GM12878 (cell line): ENCODE results near the gene MAOA. TPM values are rescaled to one million over a fixed set of nuclear protein-coding genes. Genes with fewer than 3 reads are reported as not detected.

Source experiments
- ATAC-seq: fragments of 200-7000 bp; cut with Tn5 transposase; 3 replicates; pipeline ENCODE4 v1.9.1; 2020; ENCODE audit warnings: mild to moderate bottlenecking, moderate library complexity
- BruUV-seq: library from RNA; stranded (reverse); fragments of 400-500 nt; replicated peaks from 2 replicates; lab custom pipeline; 2021; lab: Mats Ljungman, UMichigan
- CTCF ChIA-PET: fragments of 300-600 bp; sonication (Branson Sonifier 250); formaldehyde crosslinking; extraction: SDS; loops from one replicate; lab custom pipeline; 2021; ENCODE audit warnings: inconsistent platforms; lab: Yijun Ruan, JAX
- POLR2A ChIA-PET: fragments of 350-600 bp; formaldehyde crosslinking; extraction: SDS; loops from one replicate; lab custom pipeline; 2021; ENCODE audit warnings: inconsistent platforms; lab: Charles Lee
- RAD21 ChIA-PET: fragments of 300-600 bp; sonication (Branson Sonifier 250); formaldehyde crosslinking; loops from one replicate; lab custom pipeline; 2023; ENCODE audit warnings: antibody characterized with exemption; ENCODE audit not compliant: unreplicated experiment; lab: Charles Lee
- SMC1A ChIA-PET: fragments of 300-600 bp; sonication (Branson Sonifier 250); formaldehyde crosslinking; loops from one replicate; lab custom pipeline; 2023; ENCODE audit not compliant: unreplicated experiment, uncharacterized antibody; lab: Charles Lee
- DNase-seq: peaks from one replicate; pipeline ENCODE4 v3.0.0-alpha.2; 2011; ENCODE audit warnings: low read depth, low spot score
- FAIRE-seq: peaks from 3 replicates; lab custom pipeline; 2011; peaks lifted over from hg19 to GRCh38; lab: Jason Lieb, UNC
- H2AFZ ChIP-seq: 2 replicates; pipeline ENCODE4 v1.6.0; 2011; ENCODE audit warnings: low read depth, low read length, control low read depth; ENCODE audit not compliant: control insufficient read depth
- H3K27ac ChIP-seq: 2 replicates; pipeline ENCODE4 v1.5.1; 2011; ENCODE audit warnings: control low read depth; ENCODE audit not compliant: control insufficient read depth, insufficient read depth
- H3K27me3 ChIP-seq, 2 experiments: replicated peaks in 1 of 2; 2 replicates each; pipeline versions ENCODE4 v1.6.0 to v1.6.1; 2011; ENCODE audit warnings: low read length in 1 of 2; ENCODE audit not compliant: control insufficient read depth in 2 of 2, insufficient read depth in 2 of 2
- H3K36me3 ChIP-seq, 2 experiments: 2 replicates each; pipeline ENCODE4 v1.5.1; 2011; ENCODE audit warnings: low read length in 1 of 2; ENCODE audit not compliant: control insufficient read depth in 2 of 2, insufficient read depth in 2 of 2
- H3K4me1 ChIP-seq: 2 replicates; pipeline ENCODE4 v1.6.1; 2011; ENCODE audit warnings: mild to moderate bottlenecking, low read length, moderate library complexity, mixed read lengths; ENCODE audit not compliant: control insufficient read depth, insufficient read depth
- H3K4me2 ChIP-seq: 2 replicates; pipeline ENCODE4 v1.6.0; 2011; ENCODE audit warnings: control low read depth; ENCODE audit not compliant: control insufficient read depth, insufficient read depth
- H3K4me3 ChIP-seq: fragments of 200-600 bp; sonication (generic); 2 replicates; pipeline ENCODE4 v1.5.1; 2016
- H3K79me2 ChIP-seq: 2 replicates; pipeline ENCODE4 v1.6.0; 2011; ENCODE audit warnings: low read length; ENCODE audit not compliant: control insufficient read depth, insufficient read depth
- H3K9ac ChIP-seq: 2 replicates; pipeline ENCODE4 v1.8.0; 2011; ENCODE audit warnings: low read length, control low read depth, mixed read lengths; ENCODE audit not compliant: control insufficient read depth, insufficient read depth
- H3K9me3 ChIP-seq: replicated peaks from 3 replicates; pipeline ENCODE4 v1.5.1; 2011; ENCODE audit warnings: mild to moderate bottlenecking, low read length; ENCODE audit not compliant: control insufficient read depth, insufficient read depth
- H4K20me1 ChIP-seq: 2 replicates; pipeline ENCODE4 v1.6.0; 2011; ENCODE audit not compliant: control insufficient read depth, insufficient read depth
- ESRRA ChIP-seq: IDR thresholded peaks from 2 replicates; pipeline ENCODE4 v1.6.1; 2012; ENCODE audit warnings: mild to moderate bottlenecking, low read length, improper control_type of control experiment
- IRF4 ChIP-seq: IDR thresholded peaks from 2 replicates; pipeline ENCODE4 v1.6.1; 2011; ENCODE audit warnings: low read depth, low read length
- JUNB ChIP-seq: IDR thresholded peaks from 2 replicates; pipeline ENCODE4 v1.6.1; 2016; ENCODE audit warnings: antibody characterized with exemption, mild to moderate bottlenecking
- MTA3 ChIP-seq: IDR thresholded peaks from 2 replicates; pipeline ENCODE4 v1.6.1; 2012; ENCODE audit warnings: low read length, inconsistent platforms, borderline replicate concordance
- NBN ChIP-seq: fragments of 450-650 bp; IDR thresholded peaks from 2 replicates; pipeline ENCODE4 v1.6.1; 2016
- NRF1 ChIP-seq: conservative IDR thresholded peaks from 2 replicates; pipeline ENCODE4 v1.6.1; 2011; ENCODE audit warnings: mild to moderate bottlenecking, low read depth, low read length, improper control_type of control experiment
- SMAD1 ChIP-seq: fragments of 450-650 bp; IDR thresholded peaks from 2 replicates; pipeline ENCODE4 v1.6.1; 2018; ENCODE audit warnings: mild to moderate bottlenecking, low read depth; ENCODE audit not compliant: partially characterized antibody
- STAT1 ChIP-seq: fragments of 450-650 bp; conservative IDR thresholded peaks from 2 replicates; pipeline ENCODE4 v1.6.1; 2014; ENCODE audit warnings: antibody characterized with exemption, mild to moderate bottlenecking
- WGBS: methylation state at CpG from one replicate; pipeline ENCODE4 v1.1.6; 2016; ENCODE audit warnings: low lambda C conversion rate; ENCODE audit not compliant: insufficient replicate concordance, insufficient coverage; ENCODE audit errors: missing lambda C conversion rate; 5-methylcytosine and 5-hydroxymethylcytosine counted together
- in situ Hi-C: fragments of 300-500 bp; cut with MboI; formaldehyde crosslinking; loops from 9 replicates; pipeline ENCODE4 v1.14.3; 2018; ENCODE audit warnings: mixed read lengths
- intact Hi-C: fragments of 100-400 bp; cut with micrococcal nuclease; formaldehyde crosslinking; loops from one replicate; pipeline ENCODE4 v1.14.2; 2022; ENCODE audit not compliant: unreplicated experiment
- polyA plus RNA-seq, 11 experiments: library from polyadenylated mRNA; depleted of rRNA in 4 of 11; unstranded in 6 of 11; stranded (reverse) in 5 of 11; fragments of >200 nt; fragmentation: Nextera tagmentation in 4 of 11; fragmentation: Illumina TruSeq in 1 of 11; extraction: Ambion mirVana in 4 of 11; extraction: Trizol in 1 of 11; gene quantifications; 1 replicate in 1 of 11; 2 replicates in 10 of 11; pipeline versions ENCODE4 v1.2.1 to v1.2.3, GENCODE V29; 2011 to 2016; ENCODE audit warnings: inconsistent platforms in 2 of 11, missing spikeins in 2 of 11, low read depth in 1 of 11
- total RNA-seq, 4 experiments: library from RNA; depleted of rRNA in 3 of 4; stranded (reverse); fragments of >200 nt in 3 of 4; fragmentation: Illumina TruSeq in 1 of 4; extraction: Trizol in 1 of 4; gene quantifications; 2 replicates each; pipeline versions ENCODE4 v1.2.1 to v1.2.3, GENCODE V29; 2013 to 2021
- TF ChIP-seq, protein P1 (sequence below): IDR thresholded peaks from 2 replicates; pipeline ENCODE4 v1.6.1; 2012; ENCODE audit warnings: low read depth, low read length, improper control_type of control experiment
- TF ChIP-seq, protein P2 (sequence below), 3 experiments: IDR thresholded peaks in 2 of 3; conservative IDR thresholded peaks in 1 of 3; 2 replicates each; pipeline ENCODE4 v1.5.1; 2011; ENCODE audit warnings: low read depth in 3 of 3, low read length in 3 of 3, mild to moderate bottlenecking in 3 of 3, control low read depth in 2 of 3, moderate library complexity in 2 of 3, inconsistent platforms in 1 of 3, mixed read lengths in 1 of 3; ENCODE audit not compliant: control insufficient read depth in 2 of 3, insufficient read depth in 1 of 3; ENCODE audit errors: extremely low read depth in 1 of 3
- TF ChIP-seq, protein P3 (sequence below): fragments of 450-650 bp; IDR thresholded peaks from 2 replicates; pipeline ENCODE4 v1.6.1; 2018; ENCODE audit warnings: borderline replicate concordance, mild to moderate bottlenecking; ENCODE audit not compliant: partially characterized antibody
- TF ChIP-seq, protein P4 (sequence below): fragments of 450-650 bp; IDR thresholded peaks from 2 replicates; pipeline ENCODE4 v1.6.1; 2018; ENCODE audit warnings: mild to moderate bottlenecking, low read depth, moderate library complexity; ENCODE audit not compliant: partially characterized antibody
- TF ChIP-seq, protein P5 (sequence below): fragments of 450-650 bp; IDR thresholded peaks from 2 replicates; pipeline ENCODE4 v1.6.1; 2014; ENCODE audit warnings: mild to moderate bottlenecking

Gene MAOA
- total and polyA plus RNA-seq, 10 of the 15 experiments (the other 5 are each of a cell fraction or from before 2014, with no cell fraction given): 0.02 to 0.51 (median 0.08) TPM; not detected in 7

DNA sequence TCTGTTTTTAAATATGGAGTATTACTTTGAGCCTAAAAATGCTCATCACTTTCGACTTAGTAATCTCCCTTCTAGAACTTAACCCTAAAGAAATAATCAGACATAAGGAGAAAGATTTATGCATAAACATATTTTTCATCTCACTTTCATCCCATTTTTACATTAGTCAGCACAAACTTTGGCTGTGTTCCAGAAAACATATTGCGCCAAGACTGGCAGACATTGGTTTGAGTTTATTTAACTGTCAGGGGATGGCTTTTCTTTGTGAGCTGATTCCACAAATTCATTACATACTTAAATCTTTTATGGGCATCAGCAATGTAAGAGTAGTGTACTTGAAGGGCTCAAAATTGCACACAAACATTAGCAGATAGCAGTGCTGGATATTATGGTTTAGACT, 23.7 kb downstream of the MAOA start:
- ChIA-PET CTCF (no interaction called here), POLR2A (no interaction called here), SMC1A (interaction anchor here (1.5 kb wide), 1 partner anchor 14 kb away, joined by 3 read pairs; no protein-coding TSS in a partner anchor), RAD21 (no interaction called here)
- Histone ChIP-seq H3K36me3 (no peaks in the 10 kb centered on the region), H4K20me1 (no peaks in the 10 kb centered on the region), H3K27me3 (no peaks in the 10 kb centered on the region), H2AFZ (no peak overlapping the region), H3K9me3 (no peaks in the 10 kb centered on the region), H3K4me2 (no peak overlapping the region), H3K4me3 (no peak overlapping the region), H3K9ac (no peak overlapping the region), H3K79me2 (no peaks in the 10 kb centered on the region), H3K4me1 (no peaks in the 10 kb centered on the region), H3K27ac (no peak overlapping the region)
- ATAC-seq (no peak), DNase-seq (no peak), FAIRE-seq (no peak)
- TF ChIP-seq JUNB (no peak), STAT1 (no peak), NRF1 (no peak), SMAD1 (no peak), NBN (no peak), IRF4 (no peak), ESRRA (no peak), MTA3 (no peak)
- TF ChIP-seq, protein P1, sequence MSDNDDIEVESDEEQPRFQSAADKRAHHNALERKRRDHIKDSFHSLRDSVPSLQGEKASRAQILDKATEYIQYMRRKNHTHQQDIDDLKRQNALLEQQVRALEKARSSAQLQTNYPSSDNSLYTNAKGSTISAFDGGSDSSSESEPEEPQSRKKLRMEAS: no peak
- TF ChIP-seq, protein P2, sequence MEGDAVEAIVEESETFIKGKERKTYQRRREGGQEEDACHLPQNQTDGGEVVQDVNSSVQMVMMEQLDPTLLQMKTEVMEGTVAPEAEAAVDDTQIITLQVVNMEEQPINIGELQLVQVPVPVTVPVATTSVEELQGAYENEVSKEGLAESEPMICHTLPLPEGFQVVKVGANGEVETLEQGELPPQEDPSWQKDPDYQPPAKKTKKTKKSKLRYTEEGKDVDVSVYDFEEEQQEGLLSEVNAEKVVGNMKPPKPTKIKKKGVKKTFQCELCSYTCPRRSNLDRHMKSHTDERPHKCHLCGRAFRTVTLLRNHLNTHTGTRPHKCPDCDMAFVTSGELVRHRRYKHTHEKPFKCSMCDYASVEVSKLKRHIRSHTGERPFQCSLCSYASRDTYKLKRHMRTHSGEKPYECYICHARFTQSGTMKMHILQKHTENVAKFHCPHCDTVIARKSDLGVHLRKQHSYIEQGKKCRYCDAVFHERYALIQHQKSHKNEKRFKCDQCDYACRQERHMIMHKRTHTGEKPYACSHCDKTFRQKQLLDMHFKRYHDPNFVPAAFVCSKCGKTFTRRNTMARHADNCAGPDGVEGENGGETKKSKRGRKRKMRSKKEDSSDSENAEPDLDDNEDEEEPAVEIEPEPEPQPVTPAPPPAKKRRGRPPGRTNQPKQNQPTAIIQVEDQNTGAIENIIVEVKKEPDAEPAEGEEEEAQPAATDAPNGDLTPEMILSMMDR (IDR thresholded peaks at IDR 0.05 in 2 of 3, conservative IDR thresholded peaks at IDR 0.05 in 1 of 3; ENCODE audit: control insufficient read depth in 2 of 3, extremely low read depth in 1 of 3, insufficient read depth in 1 of 3, low read depth in 3 of 3, low read length in 3 of 3): no peak
- TF ChIP-seq, protein P3, sequence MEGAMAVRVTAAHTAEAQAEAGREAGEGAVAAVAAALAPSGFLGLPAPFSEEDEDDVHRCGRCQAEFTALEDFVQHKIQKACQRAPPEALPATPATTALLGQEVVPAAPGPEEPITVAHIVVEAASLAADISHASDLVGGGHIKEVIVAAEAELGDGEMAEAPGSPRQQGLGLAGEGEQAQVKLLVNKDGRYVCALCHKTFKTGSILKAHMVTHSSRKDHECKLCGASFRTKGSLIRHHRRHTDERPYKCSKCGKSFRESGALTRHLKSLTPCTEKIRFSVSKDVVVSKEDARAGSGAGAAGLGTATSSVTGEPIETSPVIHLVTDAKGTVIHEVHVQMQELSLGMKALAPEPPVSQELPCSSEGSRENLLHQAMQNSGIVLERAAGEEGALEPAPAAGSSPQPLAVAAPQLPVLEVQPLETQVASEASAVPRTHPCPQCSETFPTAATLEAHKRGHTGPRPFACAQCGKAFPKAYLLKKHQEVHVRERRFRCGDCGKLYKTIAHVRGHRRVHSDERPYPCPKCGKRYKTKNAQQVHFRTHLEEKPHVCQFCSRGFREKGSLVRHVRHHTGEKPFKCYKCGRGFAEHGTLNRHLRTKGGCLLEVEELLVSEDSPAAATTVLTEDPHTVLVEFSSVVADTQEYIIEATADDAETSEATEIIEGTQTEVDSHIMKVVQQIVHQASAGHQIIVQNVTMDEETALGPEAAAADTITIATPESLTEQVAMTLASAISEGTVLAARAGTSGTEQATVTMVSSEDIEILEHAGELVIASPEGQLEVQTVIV: no peak
- TF ChIP-seq, protein P4, sequence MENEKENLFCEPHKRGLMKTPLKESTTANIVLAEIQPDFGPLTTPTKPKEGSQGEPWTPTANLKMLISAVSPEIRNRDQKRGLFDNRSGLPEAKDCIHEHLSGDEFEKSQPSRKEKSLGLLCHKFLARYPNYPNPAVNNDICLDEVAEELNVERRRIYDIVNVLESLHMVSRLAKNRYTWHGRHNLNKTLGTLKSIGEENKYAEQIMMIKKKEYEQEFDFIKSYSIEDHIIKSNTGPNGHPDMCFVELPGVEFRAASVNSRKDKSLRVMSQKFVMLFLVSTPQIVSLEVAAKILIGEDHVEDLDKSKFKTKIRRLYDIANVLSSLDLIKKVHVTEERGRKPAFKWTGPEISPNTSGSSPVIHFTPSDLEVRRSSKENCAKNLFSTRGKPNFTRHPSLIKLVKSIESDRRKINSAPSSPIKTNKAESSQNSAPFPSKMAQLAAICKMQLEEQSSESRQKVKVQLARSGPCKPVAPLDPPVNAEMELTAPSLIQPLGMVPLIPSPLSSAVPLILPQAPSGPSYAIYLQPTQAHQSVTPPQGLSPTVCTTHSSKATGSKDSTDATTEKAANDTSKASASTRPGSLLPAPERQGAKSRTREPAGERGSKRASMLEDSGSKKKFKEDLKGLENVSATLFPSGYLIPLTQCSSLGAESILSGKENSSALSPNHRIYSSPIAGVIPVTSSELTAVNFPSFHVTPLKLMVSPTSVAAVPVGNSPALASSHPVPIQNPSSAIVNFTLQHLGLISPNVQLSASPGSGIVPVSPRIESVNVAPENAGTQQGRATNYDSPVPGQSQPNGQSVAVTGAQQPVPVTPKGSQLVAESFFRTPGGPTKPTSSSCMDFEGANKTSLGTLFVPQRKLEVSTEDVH: no peak
- TF ChIP-seq, protein P5, sequence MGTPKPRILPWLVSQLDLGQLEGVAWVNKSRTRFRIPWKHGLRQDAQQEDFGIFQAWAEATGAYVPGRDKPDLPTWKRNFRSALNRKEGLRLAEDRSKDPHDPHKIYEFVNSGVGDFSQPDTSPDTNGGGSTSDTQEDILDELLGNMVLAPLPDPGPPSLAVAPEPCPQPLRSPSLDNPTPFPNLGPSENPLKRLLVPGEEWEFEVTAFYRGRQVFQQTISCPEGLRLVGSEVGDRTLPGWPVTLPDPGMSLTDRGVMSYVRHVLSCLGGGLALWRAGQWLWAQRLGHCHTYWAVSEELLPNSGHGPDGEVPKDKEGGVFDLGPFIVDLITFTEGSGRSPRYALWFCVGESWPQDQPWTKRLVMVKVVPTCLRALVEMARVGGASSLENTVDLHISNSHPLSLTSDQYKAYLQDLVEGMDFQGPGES: no peak
- WGBS: 25% methylated on average over 2 of the region's 2 CpGs
- no TSS peak for BruUV-seq
- intact Hi-C loops: no loop called here
- in situ Hi-C loops: no loop called here
